Mesenchymal stem cell (in vitro differentiated cells and primary cell): ENCODE data around the gene WARS2.
"Not testable (repeated sequence)": the region's sequence is repeated elsewhere in the genome, so short reads cannot be mapped to it uniquely, and the experiment has no call there.

Experiments used
- DNase-seq: peaks from one replicate; pipeline ENCODE4 v3.0.0-alpha.2; 2013
- H2AFZ ChIP-seq: one replicate; pipeline ENCODE4 v1.6.1; 2013; ENCODE audit warnings: low read depth, mild to moderate bottlenecking, control low read depth, inconsistent platforms, low read length, moderate library complexity
- H2AK5ac ChIP-seq: 2 replicates; pipeline ENCODE4 v1.6.1; 2013; ENCODE audit warnings: low read length, moderate library complexity, mild to moderate bottlenecking, inconsistent platforms; ENCODE audit not compliant: severe bottlenecking
- H2BK120ac ChIP-seq: one replicate; pipeline ENCODE4 v1.6.1; 2013; ENCODE audit warnings: low read depth, mild to moderate bottlenecking, inconsistent platforms, low read length, moderate library complexity
- H2BK12ac ChIP-seq, 2 experiments: one replicate each; pipeline ENCODE4 v1.6.1; 2013; ENCODE audit warnings: inconsistent platforms in 2 of 2, low read length in 2 of 2, mild to moderate bottlenecking in 2 of 2, moderate library complexity in 2 of 2, control low read depth in 1 of 2
- H2BK15ac ChIP-seq: one replicate; pipeline ENCODE4 v1.6.1; 2013; ENCODE audit warnings: mild to moderate bottlenecking, low read depth, inconsistent platforms; ENCODE audit not compliant: poor library complexity, severe bottlenecking
- H2BK5ac ChIP-seq: 2 replicates; pipeline ENCODE4 v1.6.1; 2013; ENCODE audit warnings: low read depth, mild to moderate bottlenecking, low read length, control low read depth, inconsistent platforms; ENCODE audit not compliant: poor library complexity, severe bottlenecking
- H3K14ac ChIP-seq, 2 experiments: one replicate each; pipeline ENCODE4 v1.6.1; 2013; ENCODE audit warnings: inconsistent platforms in 2 of 2, low read length in 2 of 2, control low read depth in 1 of 2, mild to moderate bottlenecking in 1 of 2, moderate library complexity in 1 of 2
- H3K18ac ChIP-seq, 2 experiments: one replicate each; pipeline ENCODE4 v1.6.1; 2013; ENCODE audit warnings: inconsistent platforms in 2 of 2, low read length in 2 of 2, control low read depth in 1 of 2, low read depth in 1 of 2, mild to moderate bottlenecking in 1 of 2
- H3K23ac ChIP-seq, 2 experiments: one replicate each; pipeline ENCODE4 v1.6.1; 2013; ENCODE audit warnings: inconsistent platforms in 2 of 2, low read length in 2 of 2, mild to moderate bottlenecking in 2 of 2, moderate library complexity in 2 of 2, control low read depth in 1 of 2
- H3K27ac ChIP-seq: 2 replicates; pipeline ENCODE4 v1.5.1; 2013; ENCODE audit warnings: mild to moderate bottlenecking, moderate library complexity, low read length, control low read depth, inconsistent platforms; ENCODE audit not compliant: poor library complexity, severe bottlenecking
- H3K27me3 ChIP-seq, 2 experiments: 2 replicates each; pipeline versions ENCODE4 v1.6.1 to v1.7.0; 2013; ENCODE audit warnings: low read length in 2 of 2, mild to moderate bottlenecking in 2 of 2, moderate library complexity in 2 of 2, control low read depth in 1 of 2, inconsistent platforms in 1 of 2; ENCODE audit not compliant: control insufficient read depth in 1 of 2, insufficient read depth in 1 of 2
- H3K36me3 ChIP-seq, 2 experiments: 2 replicates each; pipeline versions ENCODE4 v1.6.1 to v1.7.0; 2013; ENCODE audit warnings: low read length in 2 of 2, control low read depth in 1 of 2, inconsistent platforms in 1 of 2, low read depth in 1 of 2, mild to moderate bottlenecking in 1 of 2; ENCODE audit not compliant: insufficient read depth in 2 of 2, control insufficient read depth in 1 of 2
- H3K4ac ChIP-seq, 2 experiments: one replicate each; pipeline ENCODE4 v1.6.1; 2013; ENCODE audit warnings: inconsistent platforms in 2 of 2, low read length in 2 of 2, mild to moderate bottlenecking in 2 of 2, moderate library complexity in 2 of 2, control low read depth in 1 of 2, low read depth in 1 of 2
- H3K4me1 ChIP-seq: 2 replicates; pipeline ENCODE4 v1.6.1; 2013; ENCODE audit warnings: low read depth, low read length, control low read depth; ENCODE audit not compliant: control insufficient read depth, insufficient read depth
- H3K4me2 ChIP-seq: 2 replicates; pipeline ENCODE4 v1.6.1; 2013; ENCODE audit warnings: low read length, mild to moderate bottlenecking, inconsistent platforms; ENCODE audit not compliant: poor library complexity, severe bottlenecking
- H3K4me3 ChIP-seq, 2 experiments: 2 replicates each; pipeline versions ENCODE4 v1.5.1 to v1.7.0; 2013; ENCODE audit warnings: low read length in 2 of 2, mild to moderate bottlenecking in 2 of 2, control low read depth in 1 of 2, low read depth in 1 of 2; ENCODE audit not compliant: insufficient read depth in 1 of 2
- H3K79me1 ChIP-seq: replicated peaks from 2 replicates; pipeline ENCODE4 v1.6.1; 2013; ENCODE audit warnings: mild to moderate bottlenecking, control low read depth, low read length, inconsistent platforms; ENCODE audit not compliant: poor library complexity, severe bottlenecking
- H3K9ac ChIP-seq: 2 replicates; pipeline ENCODE4 v1.7.0; 2013; ENCODE audit warnings: mild to moderate bottlenecking, low read length, moderate library complexity
- H3K9me3 ChIP-seq: 2 replicates; pipeline ENCODE4 v1.7.0; 2013; ENCODE audit warnings: mild to moderate bottlenecking, low read length; ENCODE audit not compliant: control insufficient read depth
- H4K8ac ChIP-seq: one replicate; pipeline ENCODE4 v1.6.1; 2013; ENCODE audit warnings: inconsistent platforms, mild to moderate bottlenecking, low read length, moderate library complexity
- H4K91ac ChIP-seq: one replicate; pipeline ENCODE4 v1.6.1; 2013; ENCODE audit warnings: mild to moderate bottlenecking, low read length, inconsistent platforms
- WGBS: methylation state at CpG from one replicate; pipeline ENCODE4 v1.1.7; 2013; ENCODE audit warnings: mixed read lengths; 5-methylcytosine and 5-hydroxymethylcytosine counted together

The WARS2 gene

DNA sequence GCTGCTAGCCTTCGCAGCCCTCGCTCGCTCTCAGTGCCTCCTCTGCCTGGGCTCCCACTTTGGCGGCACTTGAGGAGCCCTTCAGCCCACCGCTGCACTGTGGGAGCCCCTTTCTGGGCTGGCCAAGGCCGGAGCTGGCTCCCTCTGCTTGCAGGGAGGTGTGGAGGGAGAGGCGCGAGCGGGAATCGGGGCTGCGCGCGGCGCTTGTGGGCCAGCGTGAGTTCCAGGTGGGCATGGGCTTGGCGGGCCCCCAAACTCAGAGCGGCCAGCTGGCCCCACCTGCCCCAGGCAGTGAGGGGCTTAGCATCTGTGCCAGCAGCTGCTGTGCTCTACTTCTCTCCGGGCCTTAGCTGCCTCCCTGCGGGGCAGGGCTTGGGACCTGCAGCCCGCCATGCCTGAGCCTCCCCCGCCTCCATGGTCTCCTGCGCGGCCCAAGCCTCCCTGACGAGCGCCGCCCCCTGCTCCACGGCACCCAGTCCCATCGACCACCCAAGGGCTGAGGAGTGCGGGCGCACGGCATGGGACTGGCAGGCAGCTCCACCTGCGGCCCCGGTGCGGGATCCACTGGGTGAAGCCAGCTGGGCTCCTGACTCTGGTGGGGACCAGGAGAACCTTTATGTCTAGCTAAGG is 31.0 kb upstream of the WARS2 start:
- not testable (repeated sequence) for H4K8ac ChIP-seq, H2AK5ac ChIP-seq, H3K23ac ChIP-seq, H3K14ac ChIP-seq, H2AFZ ChIP-seq, H3K18ac ChIP-seq, H3K4me2 ChIP-seq, H2BK15ac ChIP-seq, H3K79me1 ChIP-seq, H2BK120ac ChIP-seq, H3K9me3 ChIP-seq, H3K9ac ChIP-seq, H3K4me3 ChIP-seq, H2BK5ac ChIP-seq, H4K91ac ChIP-seq, H3K4me1 ChIP-seq, H3K4ac ChIP-seq, H2BK12ac ChIP-seq, H3K27ac ChIP-seq, H3K27me3 ChIP-seq, DNase-seq
- WGBS: 97% methylated on average over 34 of the region's 34 CpGs
- H3K36me3 ChIP-seq: peaks cover 9 to 12% of the 10 kb centered on the region in 2 experiments

GRCh38 chr1:119163396-119163795 is 22.9 kb upstream of the WARS2 start:
- H3K4ac ChIP-seq: no peak overlapping the region
- no peak overlapping the region for H2BK15ac ChIP-seq
- 92% methylated on average over 2 of the region's 2 CpGs for WGBS

GRCh38 chr1:119160866-119161265 is 20.4 kb upstream of the WARS2 start:
- DNase-seq: peak; percentile 72
- Histone ChIP-seq H4K91ac (no peak overlapping the region), H3K9me3 (no peaks in the 10 kb centered on the region), H3K4me1 (no peaks in the 10 kb centered on the region), H2BK15ac (no peak overlapping the region), H3K4me3 (peak overlapping the region in 1 of 2 experiments; percentile 14), H4K8ac (no peak overlapping the region), H3K4me2 (no peak overlapping the region), H3K18ac (no peak overlapping the region), H3K9ac (peak overlapping the region; percentile 84), H3K23ac (no peak overlapping the region), H2BK12ac (no peak overlapping the region), H2AK5ac (no peak overlapping the region), H3K4ac (no peak overlapping the region), H3K27ac (no peak overlapping the region), H2AFZ (no peak overlapping the region), H3K27me3 (no peaks in the 10 kb centered on the region), H3K14ac (no peak overlapping the region), H2BK120ac (no peak overlapping the region), H2BK5ac (no peak overlapping the region), H3K36me3 (peaks cover 13 to 16% of the 10 kb centered on the region in 2 experiments), H3K79me1 (peaks cover 12% of the 10 kb centered on the region)
- 72% methylated on average over 3 of the region's 4 CpGs for WGBS

More at GRCh38 chr1:119163396-119163795, 22.9 kb upstream of the WARS2 start:
- Histone ChIP-seq H3K27ac (no peak overlapping the region), H3K23ac (no peak overlapping the region), H3K4me2 (no peak overlapping the region), H4K91ac (no peak overlapping the region), H2AFZ (no peak overlapping the region), H3K36me3 (peaks cover 10% of the 10 kb centered on the region in 2 experiments), H4K8ac (no peak overlapping the region), H3K9ac (no peak overlapping the region), H3K4me1 (no peaks in the 10 kb centered on the region), H2AK5ac (no peak overlapping the region), H3K79me1 (peaks cover 6% of the 10 kb centered on the region), H2BK5ac (no peak overlapping the region), H3K27me3 (no peaks in the 10 kb centered on the region), H2BK12ac (no peak overlapping the region), H3K18ac (no peak overlapping the region), H3K14ac (no peak overlapping the region), H3K4me3 (no peak overlapping the region), H3K9me3 (no peaks in the 10 kb centered on the region), H2BK120ac (no peak overlapping the region)
- no peak for DNase-seq

- Histone ChIP-seq H3K4me1 (no peaks in the 10 kb centered on the region), H3K27me3 (no peaks in the 10 kb centered on the region), H3K4me2 (no peak overlapping the region), H3K79me1 (peaks cover 12% of the 10 kb centered on the region), H3K36me3 (peaks cover 13 to 16% of the 10 kb centered on the region in 2 experiments), H4K8ac (no peak overlapping the region), H3K23ac (no peak overlapping the region), H3K27ac (no peak overlapping the region), H2BK15ac (no peak overlapping the region), H2BK120ac (no peak overlapping the region), H3K14ac (no peak overlapping the region), H2BK5ac (no peak overlapping the region), H3K4me3 (peak overlapping the region in 1 of 2 experiments; percentile 14), H3K4ac (no peak overlapping the region), H2BK12ac (no peak overlapping the region), H4K91ac (no peak overlapping the region), H3K18ac (no peak overlapping the region), H2AFZ (no peak overlapping the region), H2AK5ac (no peak overlapping the region), H3K9me3 (no peaks in the 10 kb centered on the region), H3K9ac (peak overlapping the region; percentile 84)
- 100% methylated on average over 1 of the region's 2 CpGs for WGBS
- no peak for DNase-seq
These were observed 20.0 kb upstream of the WARS2 start for GRCh38 chr1:119160409-119160808.
